WTC11 (cell line): ENCODE results near the gene LAMA4.

Experiments
- KAT7 ChIP-seq: sonication (generic); formaldehyde crosslinking; IDR thresholded peaks from 2 replicates; pipeline ENCODE4 v1.8.1; 2023; ENCODE audit warnings: missing genetic modification reagents, mild to moderate bottlenecking, borderline replicate concordance
- ZNF416 ChIP-seq: fragments of 250-450 bp; sonication (Bioruptor Pico); IDR thresholded peaks from 2 replicates; pipeline ENCODE4 v1.9.0; 2021; ENCODE audit warnings: mild to moderate bottlenecking, inconsistent platforms
- TF ChIP-seq, protein P1 (sequence below): fragments of 200-600 bp; IDR thresholded peaks from 2 replicates; pipeline ENCODE4 v1.8.0; 2022; ENCODE audit warnings: antibody characterized with exemption

- TF ChIP-seq, protein P1, sequence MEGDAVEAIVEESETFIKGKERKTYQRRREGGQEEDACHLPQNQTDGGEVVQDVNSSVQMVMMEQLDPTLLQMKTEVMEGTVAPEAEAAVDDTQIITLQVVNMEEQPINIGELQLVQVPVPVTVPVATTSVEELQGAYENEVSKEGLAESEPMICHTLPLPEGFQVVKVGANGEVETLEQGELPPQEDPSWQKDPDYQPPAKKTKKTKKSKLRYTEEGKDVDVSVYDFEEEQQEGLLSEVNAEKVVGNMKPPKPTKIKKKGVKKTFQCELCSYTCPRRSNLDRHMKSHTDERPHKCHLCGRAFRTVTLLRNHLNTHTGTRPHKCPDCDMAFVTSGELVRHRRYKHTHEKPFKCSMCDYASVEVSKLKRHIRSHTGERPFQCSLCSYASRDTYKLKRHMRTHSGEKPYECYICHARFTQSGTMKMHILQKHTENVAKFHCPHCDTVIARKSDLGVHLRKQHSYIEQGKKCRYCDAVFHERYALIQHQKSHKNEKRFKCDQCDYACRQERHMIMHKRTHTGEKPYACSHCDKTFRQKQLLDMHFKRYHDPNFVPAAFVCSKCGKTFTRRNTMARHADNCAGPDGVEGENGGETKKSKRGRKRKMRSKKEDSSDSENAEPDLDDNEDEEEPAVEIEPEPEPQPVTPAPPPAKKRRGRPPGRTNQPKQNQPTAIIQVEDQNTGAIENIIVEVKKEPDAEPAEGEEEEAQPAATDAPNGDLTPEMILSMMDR = no peak
- no peak for TF ChIP-seq ZNF416 (CRISPR knock-in tag)
- TF ChIP-seq KAT7 (CRISPR knock-in tag) = no peak
These were observed 18.4 kb downstream of the LAMA4 start for GRCh38 chr6:112235956-112236355.
